Endothelial cell of umbilical vein (primary cell): ENCODE results near the gene NAGS. TPM values are rescaled to one million over a fixed set of nuclear protein-coding genes. Genes with fewer than 3 reads are reported as not detected.

ENCODE experiments used
- BruUV-seq: library from RNA; stranded (reverse); fragments of 400-500 nt; replicated peaks from 2 replicates; lab custom pipeline; 2021; lab: Mats Ljungman, UMichigan
- CTCF ChIA-PET: fragments of 300-600, 350-600 bp; sonication (Branson Sonifier 250); formaldehyde crosslinking; loops from one replicate; lab custom pipeline; 2021; ENCODE audit warnings: antibody characterized with exemption, inconsistent platforms; lab: Charles Lee
- POLR2A ChIA-PET: fragments of 300-600, 350-600 bp; sonication (Branson Sonifier 250); formaldehyde crosslinking; loops from one replicate; lab custom pipeline; 2021; ENCODE audit warnings: antibody characterized with exemption, inconsistent platforms; lab: Charles Lee
- DNase-seq: peaks from one replicate; pipeline ENCODE4 v3.0.0-alpha.2; 2011; ENCODE audit warnings: low read depth, low spot score
- FAIRE-seq: peaks from 2 replicates; lab custom pipeline; 2011; peaks lifted over from hg19 to GRCh38; lab: Jason Lieb, UNC
- H2AFZ ChIP-seq: 2 replicates; pipeline ENCODE4 v1.6.0; 2012; ENCODE audit warnings: low read depth, low read length, control low read depth, inconsistent platforms
- H3K27ac ChIP-seq: 2 replicates; pipeline ENCODE4 v1.5.1; 2011; ENCODE audit warnings: low read depth, mild to moderate bottlenecking, control low read depth, low read length, moderate library complexity; ENCODE audit not compliant: insufficient read depth
- H3K27me3 ChIP-seq, 2 experiments: 2 replicates each; pipeline versions ENCODE4 v1.6.0 to v1.6.1; 2011; ENCODE audit warnings: low read length in 2 of 2, mixed read lengths in 1 of 2; ENCODE audit not compliant: control insufficient read depth in 2 of 2, insufficient read depth in 2 of 2
- H3K36me3 ChIP-seq, 2 experiments: 2 replicates in 1 of 2; 3 replicates in 1 of 2; pipeline ENCODE4 v1.5.1; 2011; ENCODE audit warnings: low read length in 2 of 2, mild to moderate bottlenecking in 1 of 2, moderate library complexity in 1 of 2; ENCODE audit not compliant: control insufficient read depth in 2 of 2, insufficient read depth in 2 of 2; ENCODE audit errors: extremely low read depth in 1 of 2
- H3K4me1 ChIP-seq: 3 replicates; pipeline ENCODE4 v1.5.1; 2011; ENCODE audit warnings: mild to moderate bottlenecking, low read length; ENCODE audit not compliant: control insufficient read depth, insufficient read depth; ENCODE audit errors: extremely low read depth
- H3K4me2 ChIP-seq: 2 replicates; pipeline ENCODE4 v1.6.1; 2011; ENCODE audit warnings: low read length, control low read depth, mixed read lengths; ENCODE audit not compliant: insufficient read depth
- H3K4me3 ChIP-seq, 3 experiments: fragments of 200-600 bp in 1 of 3; sonication (generic), shearing (Covaris generic) in 1 of 3; replicated peaks in 1 of 3; 2 replicates each; pipeline ENCODE4 v1.5.1; 2011 to 2016; ENCODE audit warnings: control low read depth in 3 of 3, low read length in 3 of 3, mild to moderate bottlenecking in 2 of 3, inconsistent platforms in 1 of 3, low read depth in 1 of 3, moderate library complexity in 1 of 3; ENCODE audit not compliant: insufficient read depth in 1 of 3
- H3K79me2 ChIP-seq: 2 replicates; pipeline ENCODE4 v1.6.0; 2012; ENCODE audit warnings: low read length, inconsistent platforms; ENCODE audit not compliant: control insufficient read depth, insufficient read depth
- H3K9ac ChIP-seq: replicated peaks from 2 replicates; pipeline ENCODE3; 2011; ENCODE audit warnings: low read length, control low read depth; ENCODE audit not compliant: insufficient read depth; ENCODE audit errors: extremely low read depth
- H3K9me1 ChIP-seq: replicated peaks from 3 replicates; pipeline ENCODE4 v1.6.0; 2011; ENCODE audit warnings: mild to moderate bottlenecking, low read length; ENCODE audit not compliant: control insufficient read depth, insufficient read depth; ENCODE audit errors: extremely low read depth
- H3K9me3 ChIP-seq: replicated peaks from 2 replicates; pipeline ENCODE4 v1.5.1; 2012; ENCODE audit warnings: low read length, inconsistent platforms; ENCODE audit not compliant: control insufficient read depth, insufficient read depth
- H4K20me1 ChIP-seq: replicated peaks from 2 replicates; pipeline ENCODE3; 2011; ENCODE audit warnings: mild to moderate bottlenecking, low read length; ENCODE audit not compliant: control insufficient read depth, insufficient read depth; ENCODE audit errors: extremely low read depth
- CTCF ChIP-seq, 2 donors: IDR thresholded peaks; 1 replicate in 1 of 2; 2 replicates in 1 of 2; pipeline ENCODE4 v1.5.1; 2011; ENCODE audit warnings: low read length in 2 of 2, mild to moderate bottlenecking in 2 of 2, moderate library complexity in 2 of 2, control low read depth in 1 of 2, inconsistent platforms in 1 of 2, low read depth in 1 of 2; ENCODE audit not compliant: insufficient read depth in 1 of 2; ENCODE audit errors: extremely low read depth in 1 of 2
- EZH2 ChIP-seq: IDR thresholded peaks from 2 replicates; pipeline ENCODE4 v1.6.1; 2012; ENCODE audit warnings: borderline replicate concordance, low read depth, mild to moderate bottlenecking, moderate library complexity, low read length, inconsistent platforms; ENCODE audit not compliant: severe bottlenecking
- FOS ChIP-seq: IDR thresholded peaks from 2 replicates; pipeline ENCODE4 v1.6.1; 2011; ENCODE audit warnings: mild to moderate bottlenecking, low read length, moderate library complexity, borderline replicate concordance; ENCODE audit not compliant: insufficient read depth
- GATA2 ChIP-seq: IDR thresholded peaks from 2 replicates; pipeline ENCODE4 v1.7.0; 2011; ENCODE audit warnings: low read depth, mild to moderate bottlenecking, moderate library complexity, mixed read lengths, low read length; ENCODE audit not compliant: insufficient read length, insufficient read depth
- JUN ChIP-seq: IDR thresholded peaks from 2 replicates; pipeline ENCODE4 v1.6.1; 2011; ENCODE audit warnings: borderline replicate concordance, low read depth; ENCODE audit not compliant: insufficient read length, insufficient read depth
- MAX ChIP-seq: IDR thresholded peaks from 2 replicates; pipeline ENCODE4 v1.6.1; 2011; ENCODE audit not compliant: insufficient read depth, insufficient read length
- MYC ChIP-seq: IDR thresholded peaks from one replicate; pipeline ENCODE4 v1.6.1; 2011; ENCODE audit warnings: mild to moderate bottlenecking, low read depth, low read length
- POLR2A ChIP-seq: IDR thresholded peaks from 2 replicates; pipeline ENCODE4 v1.6.1; 2012; ENCODE audit warnings: low read depth, mild to moderate bottlenecking, control low read depth, low read length
- POLR2AphosphoS5 ChIP-seq: IDR thresholded peaks from 2 replicates; pipeline ENCODE4 v1.6.1; 2012; ENCODE audit warnings: low read depth, mild to moderate bottlenecking, control low read depth, low read length, moderate library complexity; ENCODE audit not compliant: insufficient read depth
- dilution Hi-C: fragments of 300-500 bp; cut with MboI; formaldehyde crosslinking; loops from one replicate; pipeline ENCODE4 v1.15.0; 2019; ENCODE audit warnings: low sequenced_read_pairs; ENCODE audit not compliant: extremely low pct_ligation_motif_present
- intact Hi-C: fragments of 100-400 bp; cut with micrococcal nuclease; formaldehyde crosslinking; loops from one replicate; pipeline ENCODE4 v1.10.0; 2022
- polyA plus RNA-seq, 4 experiments: library from polyadenylated mRNA; depleted of rRNA in 3 of 4; stranded (reverse) in 3 of 4; unstranded in 1 of 4; fragments of >200 nt; gene quantifications; 2 replicates each; pipeline versions ENCODE4 v1.2.1 to v1.2.3, GENCODE V29; 2011 to 2012; ENCODE audit warnings: missing spikeins in 1 of 4
- total RNA-seq: library from RNA; stranded (reverse); gene quantifications from 2 replicates; pipeline ENCODE4 v1.2.3, GENCODE V29; 2021

Gene NAGS
- total and polyA plus RNA-seq, 2 donors (not counting 3 experiments of a cell fraction or from before 2014, with no cell fraction given): 3.3 to 6.1 TPM

DNA sequence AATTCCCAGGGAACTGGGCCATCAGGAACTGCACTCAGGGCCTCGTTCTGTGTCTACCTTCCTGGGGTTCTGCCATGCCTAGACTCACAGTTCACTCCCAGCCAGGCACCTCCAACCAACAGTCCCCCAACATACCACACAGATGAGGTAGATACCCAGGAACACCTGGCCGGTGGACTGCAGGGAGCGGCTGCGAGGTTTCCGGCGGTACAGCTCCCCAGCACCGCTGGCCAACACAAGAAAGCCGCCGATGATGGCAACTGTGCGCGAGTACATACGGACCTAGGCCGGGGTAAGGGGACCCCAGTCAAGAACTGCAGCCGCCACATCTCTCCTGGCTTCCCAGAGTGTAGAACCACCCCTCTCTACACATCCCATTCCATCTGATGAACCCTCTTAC is 8.5 kb downstream of the NAGS start:
- no peak overlapping the region for H3K4me3 ChIP-seq
- no peak overlapping the region for H3K4me2 ChIP-seq
- no peak for FAIRE-seq
- no peak for DNase-seq
- peaks cover 7% of the 10 kb centered on the region for H3K4me1 ChIP-seq
- H3K9me1 ChIP-seq: no peaks in the 10 kb centered on the region
- POLR2A ChIA-PET: no interaction called here
- CTCF ChIA-PET: interaction anchor here (1.1 kb wide), 1 partner anchor 28 kb away, joined by 4 read pairs; no protein-coding TSS in a partner anchor
- H3K9ac ChIP-seq: no peak overlapping the region
- dilution Hi-C loops (no loop called here), intact Hi-C loops (no loop called here)
- H2AFZ ChIP-seq: no peak overlapping the region
- TF ChIP-seq POLR2AphosphoS5 (no peak), MAX (no peak), JUN (no peak), FOS (no peak), POLR2A (no peak), EZH2 (no peak), MYC (no peak), CTCF (IDR thresholded peaks at IDR 0.05; ENCODE audit: extremely low read depth in 1 of 2, insufficient read depth in 1 of 2, low read depth in 1 of 2, low read length in 2 of 2) (no peak), GATA2 (no peak)
- no peaks in the 10 kb centered on the region for H3K36me3 ChIP-seq
- H3K9me3 ChIP-seq: no peaks in the 10 kb centered on the region
- H4K20me1 ChIP-seq: no peaks in the 10 kb centered on the region
- BruUV-seq: no TSS peak
- H3K27me3 ChIP-seq: no peaks in the 10 kb centered on the region
- no peaks in the 10 kb centered on the region for H3K79me2 ChIP-seq
- no peak overlapping the region for H3K27ac ChIP-seq
